ENCODE results near the gene PGM3. TPM values are rescaled to one million over a fixed set of nuclear protein-coding genes. Genes with fewer than 3 reads are reported as not detected.

The PGM3 gene, protein sequence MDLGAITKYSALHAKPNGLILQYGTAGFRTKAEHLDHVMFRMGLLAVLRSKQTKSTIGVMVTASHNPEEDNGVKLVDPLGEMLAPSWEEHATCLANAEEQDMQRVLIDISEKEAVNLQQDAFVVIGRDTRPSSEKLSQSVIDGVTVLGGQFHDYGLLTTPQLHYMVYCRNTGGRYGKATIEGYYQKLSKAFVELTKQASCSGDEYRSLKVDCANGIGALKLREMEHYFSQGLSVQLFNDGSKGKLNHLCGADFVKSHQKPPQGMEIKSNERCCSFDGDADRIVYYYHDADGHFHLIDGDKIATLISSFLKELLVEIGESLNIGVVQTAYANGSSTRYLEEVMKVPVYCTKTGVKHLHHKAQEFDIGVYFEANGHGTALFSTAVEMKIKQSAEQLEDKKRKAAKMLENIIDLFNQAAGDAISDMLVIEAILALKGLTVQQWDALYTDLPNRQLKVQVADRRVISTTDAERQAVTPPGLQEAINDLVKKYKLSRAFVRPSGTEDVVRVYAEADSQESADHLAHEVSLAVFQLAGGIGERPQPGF
- total RNA-seq (2014; rRNA removed; shearing (Covaris generic)) (74.4 and 89.0 TPM in 2 replicates), polyA plus RNA-seq (2016; fragmentation: Nextera tagmentation; extraction: Ambion mirVana) (131 and 132 TPM in 2 replicates)

DNA sequence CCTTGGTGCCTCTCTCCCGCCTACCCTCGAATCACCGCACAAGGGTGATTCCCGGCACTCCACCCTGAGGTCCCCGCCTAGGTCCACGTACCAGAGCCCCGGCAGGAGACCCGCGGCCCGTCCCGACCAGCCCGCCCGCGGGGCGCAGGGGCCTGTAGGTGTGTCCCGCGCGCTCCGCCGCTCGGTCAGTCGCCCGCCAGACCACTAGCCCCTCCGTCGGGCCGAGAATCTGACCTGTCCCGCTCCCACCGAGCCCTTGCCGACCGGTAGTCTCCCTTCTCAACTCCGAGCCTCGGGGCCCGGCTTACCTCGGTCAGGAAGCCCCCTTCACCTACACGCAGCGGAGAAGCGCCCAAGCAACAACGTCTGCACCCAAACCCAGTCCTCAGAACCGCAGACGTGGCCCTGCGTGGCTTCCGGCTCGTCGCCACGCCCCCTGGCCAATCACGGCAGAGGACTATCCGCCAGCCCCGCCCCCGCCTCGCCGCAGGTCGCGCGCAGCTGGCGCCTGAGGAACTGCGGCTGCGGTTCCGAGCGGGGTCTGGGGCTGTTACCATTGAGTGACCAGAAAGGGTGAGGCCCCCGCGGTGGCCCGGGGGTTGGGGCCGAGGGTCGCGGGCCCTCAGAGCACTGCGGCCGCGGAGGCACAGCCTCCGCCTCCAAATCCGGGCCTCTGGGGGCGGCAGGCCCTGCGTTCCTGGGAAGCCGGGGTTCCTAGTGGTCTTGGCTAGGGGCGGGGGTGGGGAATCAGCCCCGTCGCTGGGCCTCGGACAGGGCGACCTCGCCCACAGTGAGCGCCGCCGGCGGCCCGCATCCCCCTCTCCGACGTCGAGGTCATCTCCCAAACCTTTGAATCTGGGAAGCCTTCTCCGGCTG lies at the start of gene PGM3, which contains the start of gene RWDD2A:
PGM3 (minus strand) TSS at position 395 of the 876 bp plus-strand sequence. CDS start 2,253 bp downstream, outside the sequence.
RWDD2A (plus strand) TSS at position 487 of the 876 bp plus-strand sequence. CDS start 1,095 bp downstream, outside the sequence.
- WGBS, 2 experiments (ENCODE audit: low coverage in 1 of 2, low lambda C conversion rate in 2 of 2, missing lambda C conversion rate in 2 of 2) = 0 to 1% methylated on average over 54 to 60 of the region's 88 CpGs
- H3K9ac ChIP-seq = peak within 1 kb of the TSS; percentile 98
- no peaks in the 10 kb centered on the region for H3K9me3 ChIP-seq (ENCODE audit: low read depth)
- H3K9me2 ChIP-seq (ENCODE audit: insufficient read depth) = no peaks in the 10 kb centered on the region
- H3K27me3 ChIP-seq (replicated peaks; ENCODE audit: insufficient read depth) = no peaks in the 10 kb centered on the region
- in situ Hi-C loops (cut with MboI) = loop anchor here (25.0 kb wide), 1 partner anchor 956 kb away; the partner anchor contains the start of gene IBTK
- peak within 1 kb of the TSS; percentile 92 for H3K27ac ChIP-seq
- peak within 1 kb of the TSS; percentile 88 for H3K4me3 ChIP-seq
- H3F3A ChIP-seq (ENCODE audit: insufficient read depth) = 0 out of 2 replicates have a peak, but pooled peaks cover 3% of the 10 kb centered on the region
- no peak for TF ChIP-seq EZH2phosphoT487 (IDR thresholded peaks at IDR 0.05; ENCODE audit: insufficient read depth, low read depth)
- no peak for TF ChIP-seq EZH2 (IDR thresholded peaks at IDR 0.05; ENCODE audit: insufficient read depth, poor library complexity, severe bottlenecking)
- H3K36me3 ChIP-seq (ENCODE audit: low read depth) = peaks cover 21% of the 10 kb centered on the region
- no peaks in the 10 kb centered on the region for H4K20me1 ChIP-seq (ENCODE audit: insufficient read depth)
- H3K4me2 ChIP-seq (ENCODE audit: unreplicated experiment) = peak within 1 kb of the TSS; percentile 95
- H3K4me1 ChIP-seq (ENCODE audit: insufficient read depth) = peaks cover 35% of the 10 kb centered on the region
- peak within 1 kb of the TSS; percentile 72 for H2AFZ ChIP-seq
- DNase-seq = peak; percentile 97
- peaks cover 62% of the 10 kb centered on the region for H3K79me2 ChIP-seq (ENCODE audit: insufficient read depth)

DNA sequence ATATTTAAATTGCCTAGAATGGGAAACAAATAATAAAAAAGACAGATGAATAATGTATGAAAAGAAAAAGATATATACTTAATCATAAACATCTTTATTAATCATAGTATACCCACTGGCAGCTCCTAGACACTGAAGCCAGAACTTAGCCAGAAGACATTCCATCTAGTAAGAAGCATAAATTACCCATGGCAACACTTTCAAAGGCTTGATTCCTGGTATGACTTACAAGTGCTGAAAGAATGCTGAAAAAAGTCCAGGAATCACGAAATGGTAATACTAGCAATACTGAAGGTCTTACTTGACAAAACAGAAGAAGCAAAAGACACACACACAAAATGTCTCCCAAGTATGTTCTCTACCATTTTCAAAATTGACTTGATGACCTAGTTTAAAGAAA lies 38.1 kb upstream of the PGM3 start:
- no peak overlapping the region for H3K9ac ChIP-seq
- TF ChIP-seq EZH2phosphoT487 (IDR thresholded peaks at IDR 0.05; ENCODE audit: insufficient read depth, low read depth) (no peak), EZH2 (IDR thresholded peaks at IDR 0.05; ENCODE audit: insufficient read depth, poor library complexity, severe bottlenecking) (no peak)
- no peak overlapping the region for H2AFZ ChIP-seq
- no peaks in the 10 kb centered on the region for H3F3A ChIP-seq (ENCODE audit: insufficient read depth)
- H3K27ac ChIP-seq = no peak overlapping the region
- H3K4me1 ChIP-seq (ENCODE audit: insufficient read depth) = peaks cover 10% of the 10 kb centered on the region
- in situ Hi-C loops (cut with MboI) = no loop called here
- no peak overlapping the region for H3K4me2 ChIP-seq (ENCODE audit: unreplicated experiment)
- no peaks in the 10 kb centered on the region for H4K20me1 ChIP-seq (ENCODE audit: insufficient read depth)
- H3K79me2 ChIP-seq (ENCODE audit: insufficient read depth) = no peaks in the 10 kb centered on the region
- DNase-seq = peak; percentile 40
- H3K27me3 ChIP-seq (replicated peaks; ENCODE audit: insufficient read depth) = no peaks in the 10 kb centered on the region
- WGBS, 2 experiments (ENCODE audit: low coverage in 1 of 2, low lambda C conversion rate in 2 of 2, missing lambda C conversion rate in 2 of 2) = 15 to 16% methylated on average over 1 of the region's 1 CpG
- no peak overlapping the region for H3K4me3 ChIP-seq
- no peaks in the 10 kb centered on the region for H3K9me3 ChIP-seq (ENCODE audit: low read depth)
- no peaks in the 10 kb centered on the region for H3K9me2 ChIP-seq (ENCODE audit: insufficient read depth)
- H3K36me3 ChIP-seq (ENCODE audit: low read depth) = no peaks in the 10 kb centered on the region

DNA sequence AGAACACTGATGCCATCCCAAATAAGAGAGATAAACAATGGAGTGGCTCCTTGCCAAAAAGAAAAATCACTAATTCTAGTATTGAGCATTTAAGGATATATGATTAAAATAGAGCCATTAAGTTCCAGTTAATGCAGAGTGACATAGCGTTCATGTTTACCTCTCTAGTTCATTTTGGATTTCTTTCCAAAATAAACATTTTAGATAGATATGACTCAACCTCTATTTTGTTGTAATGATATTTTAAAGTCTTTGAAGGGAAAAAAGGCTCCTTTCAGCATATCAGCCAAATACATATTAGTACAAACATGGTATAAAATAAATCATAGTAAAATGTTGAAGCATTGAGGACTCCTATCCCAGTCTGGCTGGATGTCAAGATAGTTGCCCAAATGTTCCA lies 33.5 kb upstream of the PGM3 start:
- no peak overlapping the region for H3K9ac ChIP-seq
- no peak overlapping the region for H2AFZ ChIP-seq
- DNase-seq = no peak
- no peak overlapping the region for H3K4me3 ChIP-seq
- 89 to 93% methylated on average over 1 of the region's 1 CpG for WGBS, 2 experiments (ENCODE audit: low coverage in 1 of 2, low lambda C conversion rate in 2 of 2, missing lambda C conversion rate in 2 of 2)
- no peaks in the 10 kb centered on the region for H3K9me2 ChIP-seq (ENCODE audit: insufficient read depth)
- H3F3A ChIP-seq (ENCODE audit: insufficient read depth) = no peaks in the 10 kb centered on the region
- no peak overlapping the region for H3K27ac ChIP-seq
- H4K20me1 ChIP-seq (ENCODE audit: insufficient read depth) = no peaks in the 10 kb centered on the region
- H3K36me3 ChIP-seq (ENCODE audit: low read depth) = no peaks in the 10 kb centered on the region
- TF ChIP-seq EZH2 (IDR thresholded peaks at IDR 0.05; ENCODE audit: insufficient read depth, poor library complexity, severe bottlenecking) = no peak
- TF ChIP-seq EZH2phosphoT487 (IDR thresholded peaks at IDR 0.05; ENCODE audit: insufficient read depth, low read depth) = no peak
- no peaks in the 10 kb centered on the region for H3K9me3 ChIP-seq (ENCODE audit: low read depth)
- H3K79me2 ChIP-seq (ENCODE audit: insufficient read depth) = no peaks in the 10 kb centered on the region
- peaks cover 8% of the 10 kb centered on the region for H3K4me1 ChIP-seq (ENCODE audit: insufficient read depth)
- no peaks in the 10 kb centered on the region for H3K27me3 ChIP-seq (replicated peaks; ENCODE audit: insufficient read depth)
- no peak overlapping the region for H3K4me2 ChIP-seq (ENCODE audit: unreplicated experiment)
- in situ Hi-C loops (cut with MboI) = loop anchor here (10.0 kb wide), 1 partner anchor 178 kb away; no protein-coding TSS in a partner anchor
